Breast epithelium (tissue), 3 donors: ENCODE measurements around the gene VIT.

Experiments used
- POLR2A ChIP-seq: fragments of 450-650 bp; IDR thresholded peaks from one replicate; pipeline ENCODE4 v1.6.1; 2016; ENCODE audit warnings: antibody characterized with exemption, mild to moderate bottlenecking, moderate library complexity
- TF ChIP-seq, protein P1 (sequence below), 3 donors: fragments of 450-650 bp; IDR thresholded peaks; one replicate each; pipeline ENCODE4 v1.5.1; 2016 to 2017; ENCODE audit warnings: antibody characterized with exemption in 3 of 3, mild to moderate bottlenecking in 3 of 3, moderate library complexity in 3 of 3

DNA sequence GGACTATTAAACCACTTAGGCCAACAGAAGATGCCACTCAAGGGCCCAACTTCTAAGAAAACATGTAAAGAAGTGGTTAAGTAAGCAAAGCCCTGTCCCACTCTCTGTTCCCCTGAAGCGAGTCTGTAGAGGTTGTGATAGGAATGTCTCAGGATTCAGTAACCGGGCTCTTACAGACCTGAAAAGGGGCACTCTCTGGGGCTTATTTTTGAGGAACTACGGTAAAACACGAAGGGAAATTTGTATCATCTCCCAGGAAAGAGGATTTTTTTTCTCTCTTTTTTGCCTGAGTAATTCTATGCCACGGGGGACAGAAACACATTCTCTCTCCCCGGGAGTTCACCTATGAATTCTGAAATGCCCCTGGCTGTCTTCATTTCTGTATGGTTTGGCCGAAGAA lies 77.4 kb downstream of the VIT start:
- TF ChIP-seq POLR2A, result no peak
- TF ChIP-seq, protein P1, sequence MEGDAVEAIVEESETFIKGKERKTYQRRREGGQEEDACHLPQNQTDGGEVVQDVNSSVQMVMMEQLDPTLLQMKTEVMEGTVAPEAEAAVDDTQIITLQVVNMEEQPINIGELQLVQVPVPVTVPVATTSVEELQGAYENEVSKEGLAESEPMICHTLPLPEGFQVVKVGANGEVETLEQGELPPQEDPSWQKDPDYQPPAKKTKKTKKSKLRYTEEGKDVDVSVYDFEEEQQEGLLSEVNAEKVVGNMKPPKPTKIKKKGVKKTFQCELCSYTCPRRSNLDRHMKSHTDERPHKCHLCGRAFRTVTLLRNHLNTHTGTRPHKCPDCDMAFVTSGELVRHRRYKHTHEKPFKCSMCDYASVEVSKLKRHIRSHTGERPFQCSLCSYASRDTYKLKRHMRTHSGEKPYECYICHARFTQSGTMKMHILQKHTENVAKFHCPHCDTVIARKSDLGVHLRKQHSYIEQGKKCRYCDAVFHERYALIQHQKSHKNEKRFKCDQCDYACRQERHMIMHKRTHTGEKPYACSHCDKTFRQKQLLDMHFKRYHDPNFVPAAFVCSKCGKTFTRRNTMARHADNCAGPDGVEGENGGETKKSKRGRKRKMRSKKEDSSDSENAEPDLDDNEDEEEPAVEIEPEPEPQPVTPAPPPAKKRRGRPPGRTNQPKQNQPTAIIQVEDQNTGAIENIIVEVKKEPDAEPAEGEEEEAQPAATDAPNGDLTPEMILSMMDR (IDR thresholded peaks at IDR 0.05), result no peak
